T-helper 1 cell treated with Interleukin-12 subunit alpha and Interleukin-12 subunit beta and Interleukin-4 antibody, amounts not matched to agents 30 ng/mL and 1 ng/mL, for 36 hours (primary cell): Measurements from ENCODE around the gene ANAPC5. TPM values are rescaled to one million over a fixed set of nuclear protein-coding genes. Genes with fewer than 3 reads are reported as not detected.
"Not testable (repeated sequence)": the region's sequence is repeated elsewhere in the genome, so short reads cannot be mapped to it uniquely, and the experiment has no call there.

Source experiments
- intact Hi-C: fragments of 100-400 bp; cut with micrococcal nuclease; formaldehyde crosslinking; loops from one replicate; pipeline ENCODE4 v1.15.1; 2024
- total RNA-seq: library from RNA; stranded (reverse); gene quantifications from 2 replicates; pipeline ENCODE4 v1.2.3, GENCODE V29; 2022

The ANAPC5 gene
- total RNA-seq: 124 and 127 TPM in 2 replicates

GRCh38 chr12:121351820-121352681 is at the start of gene ANAPC5:
Gene ANAPC5, minus strand, starts transcription at chr12:121352411. Its CDS starts 71 bp downstream, at chr12:121352340.
- intact Hi-C loops: loop anchor here (1.0 to 5.0 kb wide), 11 partner anchors 17 to 1100 kb away; partner anchors contain the start of genes CAMKK2, RHOF, RNF34 and VPS33A

GRCh38 chr12:121400332-121401139 is 48.3 kb upstream of the ANAPC5 start:
- intact Hi-C loops: loop anchor here (1.0 to 5.0 kb wide), 19 partner anchors 9 to 1127 kb away; partner anchors contain the start of genes ANAPC5, CAMKK2, CFAP251 and DIABLO

GRCh38 chr12:121399391-121400331 is 47.5 kb upstream of the ANAPC5 start, which contains the start of gene RNF34:
Gene RNF34, plus strand, starts transcription at chr12:121400118. Its CDS starts 95 bp downstream, at chr12:121400213.
- intact Hi-C loops: loop anchor here (1.0 to 5.0 kb wide), 21 partner anchors 8 to 1128 kb away; partner anchors contain the start of genes ANAPC5, CAMKK2, CFAP251 and DIABLO

GRCh38 chr12:121398355-121398754 is 46.1 kb upstream of the ANAPC5 start:
- intact Hi-C loops: no loop called here

- intact Hi-C loops: no loop called here
Measured at GRCh38 chr12:121397521-121397920, 45.3 kb upstream of the ANAPC5 start.

GRCh38 chr12:121392325-121392716 is 40.1 kb upstream of the ANAPC5 start:
- intact Hi-C loops: no loop called here

- intact Hi-C loops: loop anchor here (1.0 kb wide), 1 partner anchor 9 kb away; the partner anchor contains the start of gene RNF34
Measured at GRCh38 chr12:121391619-121392324, 39.6 kb upstream of the ANAPC5 start.

- intact Hi-C loops: loop anchor here (1.0 kb wide), 1 partner anchor 9 kb away; the partner anchor contains the start of gene RNF34
Measured at GRCh38 chr12:121390856-121391255, 38.6 kb upstream of the ANAPC5 start.

GRCh38 chr12:121388421-121388981 is 36.3 kb upstream of the ANAPC5 start:
- intact Hi-C loops: no loop called here

- intact Hi-C loops: not testable (repeated sequence)
Measured at GRCh38 chr12:121384891-121385290, 32.7 kb upstream of the ANAPC5 start.

GRCh38 chr12:121383601-121384021 is 31.4 kb upstream of the ANAPC5 start:
- intact Hi-C loops: no loop called here

GRCh38 chr12:121379945-121380344 is 27.7 kb upstream of the ANAPC5 start:
- intact Hi-C loops: no loop called here

- intact Hi-C loops: no loop called here
Measured at GRCh38 chr12:121378736-121379135, 26.5 kb upstream of the ANAPC5 start.

- intact Hi-C loops: no loop called here
Measured at GRCh38 chr12:121376754-121377697, 24.8 kb upstream of the ANAPC5 start.

- intact Hi-C loops: not testable (repeated sequence)
Measured at GRCh38 chr12:121374945-121375584, 22.9 kb upstream of the ANAPC5 start.

GRCh38 chr12:121374336-121374735 is 22.1 kb upstream of the ANAPC5 start:
- intact Hi-C loops: not testable (repeated sequence)

- intact Hi-C loops: no loop called here
Measured at GRCh38 chr12:121373755-121374154, 21.5 kb upstream of the ANAPC5 start.

- intact Hi-C loops: no loop called here
Measured at GRCh38 chr12:121371404-121371803, 19.2 kb upstream of the ANAPC5 start.
